ENCODE results near the gene TEX261. TPM values are rescaled to one million over a fixed set of nuclear protein-coding genes. Genes with fewer than 3 reads are reported as not detected.

Gene TEX261
- total and polyA plus RNA-seq, 2 of the 8 experiments (the other 6 are each of a cell fraction or from before 2014, with no cell fraction given): 25.2 to 30.1 TPM

DNA sequence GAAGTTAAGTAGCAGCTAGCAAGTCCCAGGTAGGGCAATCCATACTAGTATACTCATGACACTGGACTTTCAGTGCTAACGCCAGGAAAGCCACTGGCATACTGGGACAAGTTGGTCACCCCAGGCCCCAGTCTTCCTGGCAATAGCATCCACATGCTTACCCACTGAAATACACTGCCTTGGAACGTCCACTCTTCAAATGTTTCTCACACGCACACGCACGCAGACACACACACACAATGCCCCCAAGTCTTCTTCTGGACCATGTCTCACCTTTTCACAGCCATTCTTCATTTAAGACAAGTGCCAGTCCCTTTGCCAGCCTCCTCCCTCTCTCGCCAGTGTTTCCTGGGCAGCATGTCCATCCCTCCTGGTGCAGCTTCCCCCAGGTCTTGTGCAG, 8.7 kb upstream of the TEX261 start:
- Histone ChIP-seq H2BK20ac (ENCODE audit: low read length) (peak overlapping the region; percentile 43), H3K56ac (replicated peaks; ENCODE audit: insufficient read length, low read depth, low read length) (no peak overlapping the region), H3K23me2 (ENCODE audit: low read depth, low read length) (no peaks in the 10 kb centered on the region; the same call in 1 of the 2 replicates), H2AK5ac (ENCODE audit: low read depth, low read length) (peak overlapping the region; percentile 69; the same call in 1 of the 2 replicates), H4K5ac (ENCODE audit: insufficient read length, low read depth, low read length) (no peak overlapping the region), H2BK12ac (ENCODE audit: low read depth, low read length) (peak overlapping the region; percentile 75; the same call in 1 of the 2 replicates), H3K79me1 (ENCODE audit: low read depth, low read length) (no peaks in the 10 kb centered on the region), H3K18ac (ENCODE audit: extremely low read depth, low read length) (no peak overlapping the region; the same call in 1 of the 2 replicates), H3K4me2 (ENCODE audit: insufficient read depth in 1 of 2, low read depth in 2 of 2, low read length in 2 of 2) (no peak overlapping the region), H3K27me3 (replicated peaks in 1 of 4; ENCODE audit: control insufficient read depth in 3 of 4, extremely low read depth in 1 of 4, insufficient read depth in 3 of 4, low read length in 3 of 4) (peaks cover 0 to 7% (median 0%) of the 10 kb centered on the region in 4 experiments; a peak in 4 of 7 replicates), H2BK5ac (ENCODE audit: low read depth, low read length) (no peak overlapping the region), H3K4me3 (ENCODE audit: extremely low read depth in 1 of 4, insufficient read depth in 2 of 4, low read depth in 3 of 4, low read length in 4 of 4) (no peak overlapping the region), H2BK120ac (replicated peaks; ENCODE audit: low read depth, low read length) (no peak overlapping the region), H4K8ac (ENCODE audit: extremely low read depth, insufficient read depth, low read length) (no peak overlapping the region), H3K9me3 (ENCODE audit: insufficient read depth in 2 of 2, low read depth in 1 of 2, low read length in 1 of 2) (no peaks in the 10 kb centered on the region), H3K27ac (ENCODE audit: low read depth, low read length) (no peak overlapping the region), H3K36me3 (ENCODE audit: control insufficient read depth in 2 of 4, insufficient read depth in 4 of 4, low read length in 3 of 4) (no peaks in the 10 kb centered on the region), H3K4me1 (replicated peaks in 1 of 4; ENCODE audit: control insufficient read depth in 3 of 4, insufficient read depth in 4 of 4, low read length in 3 of 4) (peaks cover 3 to 11% (median 7%) of the 10 kb centered on the region in 4 experiments; a peak in 5 of 7 replicates), H3K9ac (replicated peaks in 1 of 4; ENCODE audit: extremely low read depth in 1 of 4, low read depth in 3 of 4, low read length in 3 of 4) (no peak overlapping the region), H3K4ac (replicated peaks; ENCODE audit: insufficient read length, low read depth, low read length) (no peak overlapping the region), H2BK15ac (ENCODE audit: low read length) (peak overlapping the region; percentile 88; the same call in 1 of the 2 replicates), H3K79me2 (ENCODE audit: control insufficient read depth in 1 of 2, insufficient read depth in 2 of 2, low read length in 2 of 2) (no peaks in the 10 kb centered on the region), H3K14ac (ENCODE audit: insufficient read length) (no peak overlapping the region), H4K20me1 (replicated peaks in 1 of 2; ENCODE audit: control insufficient read depth in 1 of 2, insufficient read depth in 2 of 2, low read length in 2 of 2) (no peaks in the 10 kb centered on the region), H3K23ac (ENCODE audit: insufficient read length) (no peak overlapping the region), H4K91ac (replicated peaks; ENCODE audit: insufficient read length, low read length) (no peak overlapping the region), H2AFZ (ENCODE audit: low read length) (no peak overlapping the region)
- WGBS, 2 experiments (ENCODE audit: extremely low coverage in 1 of 2, insufficient coverage in 1 of 2, insufficient read length in 1 of 2, insufficient replicate concordance in 2 of 2, low coverage in 1 of 2, low lambda C conversion rate in 2 of 2, missing lambda C conversion rate in 1 of 2): 88% methylated on average over 6 of the region's 6 CpGs; no CpG with 5 or more reads in 1 of the 2 experiments
- FAIRE-seq: no peak
- DNase-seq (ENCODE audit: low read depth in 1 of 2, low spot score in 2 of 2): no peak
- no peak for TF ChIP-seq TAF1 (IDR thresholded peaks at IDR 0.05; ENCODE audit: low read depth, low read length)
- TF ChIP-seq FOSL1 (IDR thresholded peaks at IDR 0.05; ENCODE audit: insufficient read depth, low read depth, low read length): no peak
- TF ChIP-seq TCF12 (IDR thresholded peaks at IDR 0.05; ENCODE audit: low read depth, low read length): no peak
- TF ChIP-seq BACH1 (IDR thresholded peaks at IDR 0.05; ENCODE audit: low read length): no peak
- TF ChIP-seq E2F6 (IDR thresholded peaks at IDR 0.05): no peak
- no peak for TF ChIP-seq SIN3A (conservative IDR thresholded peaks at IDR 0.05 in 1 of 2, IDR thresholded peaks at IDR 0.05 in 1 of 2; ENCODE audit: low read depth in 1 of 2, low read length in 2 of 2)
- TF ChIP-seq CEBPB (IDR thresholded peaks at IDR 0.05; ENCODE audit: low read depth, low read length): no peak
- no peak for TF ChIP-seq EP300 (IDR thresholded peaks at IDR 0.05; ENCODE audit: borderline replicate concordance in 1 of 2, low read depth in 2 of 2, low read length in 2 of 2)
- no peak for TF ChIP-seq MAFK (IDR thresholded peaks at IDR 0.05; ENCODE audit: low read depth, low read length)
- TF ChIP-seq MAX (IDR thresholded peaks at IDR 0.05): no peak
- ChIA-PET CTCF (ENCODE audit: partially characterized antibody) (interaction anchor here (1.9 kb wide), 1 partner anchor 96 kb away, joined by 7 read pairs; no protein-coding TSS in a partner anchor), POLR2A (ENCODE audit: partially characterized antibody) (no interaction called here)

All from H1 (cell line).